CD4-positive, alpha-beta T cell treated with Interleukin-1 beta for 1 hour (primary cell): ENCODE results near the gene DGKI.
A peak's percentile ranks its signal among the peaks of the same experiment; 100 is the strongest.

Experiments used
- DNase-seq, 2 donors: peaks; one replicate each; pipeline ENCODE4 v3.0.0-alpha.2; 2020 to 2022

The DGKI gene

DNA sequence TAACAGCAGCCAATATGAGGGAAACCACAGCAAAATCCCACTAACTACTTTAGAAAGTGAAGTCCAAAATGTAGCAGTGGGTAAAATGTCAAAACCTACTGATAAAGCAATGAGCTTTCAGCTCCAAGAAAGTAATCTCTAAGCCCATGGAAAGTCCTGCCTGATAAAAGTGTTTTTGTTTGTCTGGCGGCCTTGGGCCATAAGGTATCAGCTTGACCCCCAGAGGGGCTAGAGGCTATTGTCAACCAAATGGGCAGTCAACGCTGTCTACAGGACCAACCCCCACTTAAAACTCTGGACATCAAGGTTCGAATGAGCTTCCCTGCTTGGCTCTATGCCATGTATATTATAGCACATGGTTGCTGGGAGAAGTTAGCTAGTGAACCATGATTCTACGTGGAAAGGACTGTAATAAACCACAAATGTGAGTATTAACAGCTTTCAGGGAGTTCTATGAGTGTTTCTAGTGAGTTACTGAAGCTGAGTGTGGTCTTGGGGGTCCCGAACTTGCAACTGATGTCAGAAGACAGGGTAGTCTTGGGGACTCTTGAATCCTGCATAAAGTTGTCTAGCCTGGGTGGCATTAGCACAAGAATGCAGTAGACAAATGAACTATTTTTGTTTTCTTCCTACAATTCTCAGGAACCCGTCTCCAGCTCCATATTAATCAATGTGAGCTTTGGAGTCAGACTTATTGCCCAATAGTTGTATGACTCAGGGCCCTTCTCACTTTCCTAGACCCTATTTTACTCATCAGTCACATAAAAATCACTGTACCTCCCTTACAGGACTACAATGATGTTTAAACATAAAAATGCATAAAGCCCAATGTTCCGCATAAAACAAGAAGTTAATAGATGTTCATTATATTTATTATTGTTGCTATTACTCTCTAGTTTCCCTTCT lies 164.9 kb downstream of the DGKI start:
- DNase-seq = no peak

DNA sequence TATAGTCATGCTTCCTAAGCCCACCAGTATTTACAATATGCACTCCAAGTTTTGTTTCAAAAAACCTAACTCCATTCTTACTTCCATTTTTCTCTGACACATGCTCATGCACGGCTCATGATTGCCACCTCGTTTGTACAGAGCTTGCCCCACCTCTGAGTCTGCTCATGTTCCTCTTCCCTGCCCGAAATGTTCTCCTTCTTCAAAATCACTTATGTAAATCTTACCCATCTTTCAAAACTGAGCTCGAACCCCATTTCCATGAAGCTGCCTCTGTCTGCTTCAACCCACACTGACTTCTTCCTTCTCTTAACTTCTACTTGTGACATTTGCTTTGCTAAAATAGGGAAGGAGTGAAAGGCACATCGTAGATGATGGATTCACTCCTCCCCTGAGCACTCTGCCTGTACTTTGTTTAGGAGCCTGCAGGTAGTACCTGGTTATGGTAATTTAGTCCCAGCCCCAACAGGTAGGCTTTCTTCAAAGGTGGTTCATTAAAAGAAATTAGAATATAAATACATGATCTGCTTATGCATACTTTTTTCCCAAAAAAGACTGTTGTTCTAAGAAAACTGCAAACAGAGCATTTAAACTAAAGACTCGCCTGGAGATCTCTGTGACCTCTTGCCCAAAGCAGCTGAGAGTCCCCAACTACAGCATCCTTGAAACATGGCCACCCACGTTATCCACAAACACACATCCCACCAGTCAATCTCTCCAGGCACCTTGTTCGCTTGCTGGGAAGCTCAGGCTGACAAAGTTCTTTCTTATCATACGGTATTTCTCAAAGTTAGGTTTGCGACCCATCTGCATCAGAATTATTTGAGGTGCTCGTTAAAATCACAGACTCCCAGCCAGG lies 172.0 kb downstream of the DGKI start:
- DNase-seq = no peak

DNA sequence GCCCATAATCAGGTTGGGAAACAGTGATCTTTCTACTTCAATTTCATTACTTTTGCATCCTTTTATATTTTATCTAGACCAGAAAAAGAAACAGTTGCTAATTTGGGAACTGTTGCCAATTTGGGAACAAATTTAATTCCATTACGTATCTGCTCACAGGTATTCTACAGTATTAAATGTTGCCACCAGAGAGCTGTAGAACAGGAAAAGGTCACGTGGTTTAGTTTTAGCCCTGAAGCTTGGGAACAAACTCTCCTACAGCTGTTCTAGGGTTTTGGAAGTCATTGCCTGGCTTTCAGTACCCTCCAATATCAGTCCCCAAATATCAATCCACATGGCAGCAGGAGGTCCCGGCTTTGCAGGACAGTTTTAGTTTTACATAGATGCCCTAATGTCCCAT lies 172.7 kb downstream of the DGKI start:
- DNase-seq = no peak

DNA sequence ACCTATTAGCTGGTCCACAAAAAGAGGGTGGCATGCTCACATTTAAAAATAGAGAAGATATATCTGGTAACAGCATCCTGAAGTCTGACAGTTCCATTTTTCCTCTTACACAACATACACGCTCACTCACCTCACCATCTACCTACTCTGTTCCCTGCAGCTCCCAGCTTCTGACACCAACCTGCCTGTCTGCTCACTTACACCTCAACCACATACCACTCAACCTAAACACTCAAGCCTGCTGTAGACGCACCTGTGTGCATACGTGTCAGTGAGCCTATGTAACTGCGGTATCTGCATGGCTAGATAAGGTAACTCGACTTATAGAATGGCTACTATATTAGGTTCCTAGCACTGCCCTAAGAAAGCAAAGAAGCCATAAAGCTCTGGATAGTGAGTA lies 174.9 kb downstream of the DGKI start:
- no peak for DNase-seq

DNA sequence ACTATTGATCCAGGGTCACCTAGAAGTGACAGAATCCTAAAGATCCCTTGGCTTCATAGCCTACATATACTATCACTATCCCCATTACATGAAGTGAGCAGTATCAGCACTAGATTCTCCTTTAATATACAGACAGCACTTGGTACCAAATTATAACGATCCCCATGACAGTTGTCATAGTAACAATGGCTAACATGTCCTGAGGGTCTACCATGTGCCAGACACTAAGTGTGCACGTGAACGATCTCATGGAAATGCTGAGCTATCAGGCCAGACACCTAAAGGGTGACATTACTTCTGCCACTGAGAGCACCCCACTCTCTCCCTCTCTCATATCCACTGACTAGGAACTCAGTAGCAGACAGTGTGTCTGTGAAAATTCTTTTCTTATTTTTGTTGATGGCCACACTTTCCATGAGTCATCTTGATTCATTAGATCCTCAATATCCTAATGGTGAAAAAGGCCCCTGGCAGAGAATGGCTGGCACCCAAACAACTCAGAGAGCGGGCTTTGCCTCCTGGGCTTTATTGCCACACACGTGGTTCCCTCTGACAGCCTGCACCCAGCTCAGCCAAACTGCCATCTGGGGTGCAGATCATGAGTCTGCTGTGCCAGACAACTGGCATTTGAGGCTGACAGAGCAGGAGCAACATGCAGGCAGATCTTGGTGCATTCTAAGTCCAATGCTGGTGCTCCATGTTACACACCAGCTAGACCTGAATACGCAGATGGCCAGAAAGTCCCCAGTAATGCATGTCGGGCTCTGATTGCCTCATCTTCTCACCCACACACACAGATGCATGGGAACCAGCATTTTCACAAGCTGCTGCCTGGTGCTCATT lies 176.3 kb downstream of the DGKI start:
- no peak for DNase-seq

DNA sequence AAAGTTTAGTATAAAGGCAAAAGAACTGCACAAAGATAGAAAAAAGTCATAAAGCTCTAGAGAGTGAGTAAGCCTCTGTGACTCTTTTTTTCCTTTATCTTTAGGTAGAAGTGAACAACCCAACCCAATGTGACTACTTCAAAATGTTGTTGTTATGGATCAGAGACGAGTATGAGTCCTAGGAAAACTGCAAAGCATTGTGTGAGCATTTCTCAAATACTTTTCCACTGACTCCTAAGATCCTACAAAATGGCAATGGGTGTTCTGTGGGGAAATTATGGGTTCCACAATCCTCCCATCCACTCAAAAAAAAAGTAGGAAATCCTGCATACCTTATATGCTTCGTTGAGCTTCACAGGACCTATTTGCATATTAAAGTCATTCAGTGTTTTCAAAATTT lies 177.1 kb downstream of the DGKI start:
- no peak for DNase-seq

DNA sequence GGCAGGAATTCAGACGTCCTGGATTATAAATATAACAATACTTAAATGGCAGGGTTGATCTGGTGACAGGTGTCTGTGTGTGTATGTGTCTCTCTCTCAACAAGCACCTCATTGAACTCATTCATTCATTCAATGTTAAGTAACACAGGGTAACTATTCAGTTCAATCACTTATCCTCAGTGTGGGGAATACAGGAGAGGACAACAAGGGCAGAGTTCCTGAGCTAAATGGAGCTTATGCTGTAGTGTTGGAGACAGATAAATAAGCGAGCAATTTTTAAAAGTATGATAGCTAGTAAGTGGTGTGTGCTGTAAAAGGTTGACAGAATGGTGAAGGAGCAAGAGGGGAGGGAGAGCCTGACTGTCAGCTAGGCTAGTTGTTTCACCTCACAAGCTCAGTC lies 178.4 kb downstream of the DGKI start:
- no peak for DNase-seq

DNA sequence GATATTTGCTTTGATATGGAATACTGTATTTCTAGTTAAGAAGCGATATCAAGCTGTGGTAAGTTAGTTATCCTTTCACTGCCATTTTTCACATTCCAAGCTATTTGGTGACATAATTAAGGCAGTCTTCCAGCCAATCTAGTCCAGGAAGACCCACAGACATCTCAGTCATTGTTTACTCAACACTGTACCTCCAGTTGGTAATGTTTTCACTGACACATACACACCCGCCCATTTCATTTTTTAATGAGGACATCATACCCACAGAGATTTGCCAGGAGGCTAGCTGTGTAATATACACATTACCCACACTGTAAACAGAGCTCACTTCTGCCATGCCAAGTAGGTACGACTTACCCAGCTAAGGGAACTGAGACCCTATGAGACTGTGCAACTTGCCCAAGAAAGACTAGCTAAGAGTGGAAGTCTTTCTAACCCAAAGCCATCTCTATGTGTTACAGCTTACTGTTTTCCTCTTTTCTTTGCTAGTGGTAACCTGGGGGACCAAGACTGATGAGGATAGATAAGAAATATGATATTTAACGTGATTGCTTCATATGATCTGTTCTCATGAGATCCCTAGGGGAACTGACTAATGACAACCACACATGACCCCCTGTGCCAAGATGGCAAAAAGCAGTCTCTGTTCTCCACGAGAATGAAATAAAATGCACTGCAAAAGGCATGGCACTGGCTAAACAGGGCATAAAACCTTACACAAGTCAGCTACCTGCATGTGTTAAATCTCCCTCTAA lies 179.0 kb downstream of the DGKI start:
- no peak for DNase-seq

DNA sequence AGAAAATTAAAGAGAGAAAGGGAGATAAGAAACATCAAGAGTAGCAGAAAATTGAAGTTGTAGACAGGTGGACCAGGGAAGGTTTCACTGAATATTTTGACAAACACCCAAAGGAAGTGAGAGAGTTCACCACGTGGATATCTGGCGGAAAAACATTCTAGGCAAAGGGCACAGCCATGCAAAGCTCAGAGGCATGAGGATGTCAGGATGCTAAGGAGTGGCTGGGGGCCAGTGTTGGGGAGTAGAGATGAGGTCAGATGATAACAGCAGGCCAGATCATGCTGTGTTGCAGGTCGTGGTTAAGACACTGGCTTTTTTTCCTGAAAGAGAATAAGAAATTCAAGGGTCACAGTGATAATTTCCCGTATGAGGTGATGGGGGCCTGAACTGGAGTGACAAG lies 181.9 kb downstream of the DGKI start:
- DNase-seq = no peak

DNA sequence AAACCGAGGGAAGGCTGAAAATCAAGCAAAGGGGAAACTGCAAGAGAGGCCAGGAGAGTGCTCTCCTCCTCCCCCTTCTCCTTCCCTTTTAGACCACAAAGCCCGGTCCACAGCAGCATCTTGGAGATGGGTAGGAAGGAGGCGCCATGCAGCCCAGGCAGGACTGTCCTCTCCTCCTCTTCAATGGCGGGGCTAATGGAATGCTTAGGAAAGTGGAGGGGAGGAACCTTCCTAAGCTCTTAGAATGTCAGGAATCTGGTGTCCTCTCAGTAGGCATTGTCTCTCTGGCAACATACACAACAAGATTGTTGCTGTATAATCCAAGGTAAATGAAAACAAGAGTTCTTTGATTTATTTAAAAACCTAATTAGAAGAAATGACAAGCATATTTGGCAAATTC lies 185.1 kb downstream of the DGKI start:
- DNase-seq = no peak

DNA sequence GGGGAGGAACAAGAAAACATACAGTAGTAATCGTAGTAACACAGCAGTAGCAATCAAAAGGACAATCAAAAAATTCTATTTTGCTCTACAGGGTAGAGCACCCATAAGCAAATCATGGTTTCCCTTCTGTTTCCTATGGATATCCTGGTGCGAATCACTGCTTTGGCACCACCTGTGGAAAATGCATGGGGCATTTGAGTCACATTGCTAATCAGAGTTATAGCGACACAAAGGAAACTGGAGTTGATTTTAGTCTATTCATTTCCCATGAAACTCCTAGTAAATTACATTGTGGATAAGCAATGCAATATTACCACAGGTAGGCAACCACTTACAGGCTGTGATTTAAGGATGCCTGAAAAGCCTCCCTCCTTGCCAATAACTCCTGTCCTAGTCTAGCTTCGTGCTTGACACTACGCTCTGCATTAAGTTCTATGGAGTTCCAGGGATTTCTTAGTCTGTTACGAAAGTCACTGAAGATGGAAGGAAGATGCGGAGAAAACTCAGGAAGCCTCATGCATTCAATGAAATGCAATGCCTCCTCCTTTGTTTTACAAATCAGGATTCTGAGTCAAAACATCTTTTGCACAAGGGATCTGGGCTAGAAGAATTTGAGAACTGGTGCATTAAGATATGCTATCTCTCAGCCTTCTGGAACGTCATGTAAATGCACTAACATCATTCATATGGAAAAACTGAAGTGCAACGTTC lies 188.4 kb downstream of the DGKI start:
- no peak for DNase-seq

DNA sequence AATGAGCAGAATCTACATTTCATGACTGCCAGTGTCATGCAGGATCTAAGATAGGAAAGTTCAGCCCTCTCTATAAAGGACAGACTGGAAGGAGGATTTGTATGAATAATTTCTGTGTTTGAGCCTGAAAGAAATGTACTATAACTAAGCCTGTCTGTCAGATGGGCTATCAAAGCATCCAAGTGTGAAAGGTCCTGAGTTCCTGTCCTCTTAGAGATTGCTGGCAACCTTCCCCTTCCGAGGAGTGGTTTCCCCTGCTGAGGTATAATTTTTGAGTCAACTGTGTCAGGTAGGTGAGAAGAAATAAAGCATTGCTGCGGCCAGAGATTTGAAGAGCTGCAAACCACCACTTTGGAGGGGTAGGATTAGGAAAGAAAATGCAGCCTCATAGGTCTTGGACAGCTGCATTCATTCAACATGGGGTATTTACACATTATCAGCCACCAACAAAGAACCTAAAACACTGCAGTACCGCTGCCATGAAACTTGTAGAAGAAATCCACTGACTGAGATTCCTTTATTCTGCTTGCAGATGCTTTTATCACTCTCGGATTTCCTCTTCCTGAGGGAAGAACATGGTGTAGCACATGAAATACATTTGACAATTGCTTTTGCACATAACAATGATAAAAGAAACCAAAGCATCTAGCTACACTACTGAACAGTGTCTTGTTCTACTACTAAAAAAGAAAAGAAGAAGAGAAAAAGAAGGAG lies 189.1 kb downstream of the DGKI start:
- DNase-seq = no peak

DNA sequence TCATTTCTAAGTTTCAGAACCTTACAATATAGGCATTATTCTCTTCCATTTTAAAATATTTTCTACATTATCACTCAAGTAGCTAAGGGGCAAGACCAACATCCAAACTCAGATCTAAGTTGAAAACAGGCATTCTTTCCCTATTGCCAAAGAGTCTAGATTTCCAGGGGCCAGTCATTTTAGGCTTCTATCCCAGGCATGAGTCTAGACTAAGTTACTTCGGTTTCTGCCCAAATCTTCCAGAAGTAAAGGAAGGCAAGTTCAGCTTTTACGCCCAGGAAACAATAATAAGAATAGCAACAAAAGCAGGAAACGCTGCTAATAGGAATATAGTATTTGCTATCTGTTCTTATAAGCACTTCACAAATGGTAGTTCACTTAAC lies 189.9 kb downstream of the DGKI start:
- no peak for DNase-seq

DNA sequence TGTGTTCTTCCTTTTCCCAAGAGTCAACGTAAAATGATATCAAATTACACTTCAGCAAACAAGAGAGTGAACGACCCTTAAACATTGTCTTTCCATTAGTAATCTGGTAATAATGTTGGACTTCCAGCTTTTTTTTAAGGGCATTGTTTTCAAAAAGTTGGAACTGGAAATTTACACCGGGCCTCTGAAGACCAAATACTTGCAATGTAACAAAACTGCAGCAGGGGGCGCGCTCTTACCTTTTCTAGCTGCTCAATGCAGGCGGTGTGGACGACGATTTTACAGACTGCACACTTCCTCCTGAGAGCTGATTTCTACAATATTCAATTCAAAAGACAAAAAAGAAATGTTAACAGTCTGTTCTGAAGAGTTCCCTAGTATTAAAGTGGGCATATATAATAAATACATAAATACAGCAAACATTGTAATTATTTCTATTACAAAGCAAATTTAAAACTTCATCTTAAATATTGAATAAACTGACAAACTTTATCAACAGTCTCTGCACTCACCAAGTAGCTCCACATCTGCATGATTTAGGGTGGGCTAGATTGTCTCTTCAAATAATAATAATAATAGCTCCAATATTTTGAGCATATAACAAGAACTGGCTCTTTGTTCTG lies 190.4 kb downstream of the DGKI start:
- peak; percentile 43 to 46 for DNase-seq

DNA sequence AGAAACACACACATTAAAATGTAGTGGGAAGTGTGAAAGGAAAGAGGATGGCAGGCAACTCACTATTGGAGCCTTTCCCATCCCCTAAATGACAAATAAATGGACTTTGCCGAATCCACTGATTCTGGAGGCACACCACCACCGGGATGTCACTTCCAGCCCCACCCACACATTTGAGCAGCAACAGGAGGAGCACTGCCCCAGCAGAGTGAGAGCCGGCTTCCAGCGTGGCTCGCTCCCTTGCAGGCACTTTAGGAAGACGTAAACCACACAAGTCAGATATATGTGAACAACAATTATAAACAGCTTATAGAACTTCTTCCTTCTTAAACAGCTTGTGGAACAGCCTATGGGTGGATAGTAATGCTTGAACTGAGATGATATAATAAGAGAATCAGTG lies 191.0 kb downstream of the DGKI start:
- no peak for DNase-seq

DNA sequence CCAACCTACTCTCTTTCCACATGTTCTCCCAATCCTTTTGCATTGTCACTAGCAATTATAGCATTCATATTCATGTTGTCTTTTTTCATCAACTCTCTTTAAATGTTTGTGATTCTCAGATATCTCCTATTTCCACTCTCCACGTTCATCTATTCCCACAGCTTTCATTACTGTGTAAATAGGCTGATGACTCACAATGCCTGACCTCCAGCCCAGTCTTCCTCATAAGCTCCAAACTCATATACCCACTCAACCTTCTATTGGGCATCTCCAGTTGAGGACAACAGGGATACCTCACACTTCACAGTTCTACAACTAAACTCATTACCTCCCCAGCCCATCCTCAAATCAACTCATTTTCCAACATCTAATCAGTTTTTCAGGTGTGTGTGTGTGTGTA lies 194.1 kb downstream of the DGKI start:
- DNase-seq = no peak

DNA sequence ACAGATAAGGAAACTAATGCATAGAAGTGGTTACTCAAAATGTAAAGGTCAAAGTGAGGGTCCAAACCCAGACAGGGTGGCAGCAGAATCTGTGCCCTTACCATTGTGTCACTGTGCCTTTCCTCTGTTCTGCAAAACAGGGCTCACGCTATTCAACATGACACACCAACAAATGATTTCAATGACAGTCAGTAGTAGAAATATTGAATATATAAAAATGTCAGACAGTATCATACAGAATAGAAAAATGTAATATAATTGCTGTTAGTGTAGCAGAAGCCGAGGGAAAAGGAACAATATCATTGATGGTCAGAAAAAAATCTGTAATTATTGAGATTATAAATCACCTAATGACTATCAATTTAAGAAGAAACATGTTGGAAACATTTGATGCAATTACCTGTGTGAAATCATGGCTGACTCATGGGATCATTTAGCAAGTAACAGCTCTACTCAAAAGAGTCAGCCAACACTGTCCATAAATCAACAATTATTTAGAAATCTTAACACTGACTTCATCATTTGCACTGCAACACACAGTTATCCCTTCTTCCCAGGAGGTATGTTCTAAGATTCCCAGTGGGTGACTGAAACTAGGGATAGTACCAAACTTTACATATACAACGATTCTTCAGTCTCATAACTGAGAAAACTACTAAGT lies 198.7 kb downstream of the DGKI start:
- no peak for DNase-seq

DNA sequence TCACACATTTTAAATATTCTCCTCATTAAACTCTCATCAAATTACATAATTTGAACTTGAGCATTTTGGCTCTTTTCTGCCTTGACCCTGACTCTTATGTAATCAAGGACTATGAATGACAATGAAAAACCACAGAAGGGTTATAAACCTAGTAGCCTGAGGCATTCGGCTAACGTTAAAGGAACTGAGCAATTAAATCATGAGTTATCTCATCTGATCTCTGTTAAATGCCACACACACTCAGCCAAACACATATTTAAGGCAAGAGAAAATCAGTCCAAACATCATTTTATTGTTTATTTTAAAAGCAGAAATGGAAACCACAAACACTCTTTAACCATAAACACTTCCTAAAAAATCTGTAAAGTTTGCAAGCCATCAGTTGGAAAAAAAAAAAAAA lies 204.3 kb downstream of the DGKI start:
- no peak for DNase-seq

DNA sequence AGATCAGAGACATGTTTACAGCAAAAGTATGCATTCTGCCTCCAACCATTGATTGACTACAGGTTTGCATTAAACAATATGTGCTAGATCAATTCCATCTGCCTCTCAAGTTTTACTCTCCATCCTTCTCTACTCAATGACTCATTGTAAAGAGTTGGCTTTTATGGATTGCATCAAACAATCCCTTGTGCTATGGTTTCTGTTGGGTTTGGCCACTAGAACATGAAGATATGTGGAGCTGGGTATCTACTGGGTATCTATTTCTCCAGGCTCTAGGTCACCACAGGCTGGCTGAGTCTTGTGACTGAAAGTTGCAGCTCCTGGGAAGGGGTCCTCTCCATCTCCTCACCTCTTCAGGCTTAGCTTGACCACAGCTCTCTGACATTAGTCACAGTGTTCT lies 204.7 kb downstream of the DGKI start:
- DNase-seq = no peak

DNA sequence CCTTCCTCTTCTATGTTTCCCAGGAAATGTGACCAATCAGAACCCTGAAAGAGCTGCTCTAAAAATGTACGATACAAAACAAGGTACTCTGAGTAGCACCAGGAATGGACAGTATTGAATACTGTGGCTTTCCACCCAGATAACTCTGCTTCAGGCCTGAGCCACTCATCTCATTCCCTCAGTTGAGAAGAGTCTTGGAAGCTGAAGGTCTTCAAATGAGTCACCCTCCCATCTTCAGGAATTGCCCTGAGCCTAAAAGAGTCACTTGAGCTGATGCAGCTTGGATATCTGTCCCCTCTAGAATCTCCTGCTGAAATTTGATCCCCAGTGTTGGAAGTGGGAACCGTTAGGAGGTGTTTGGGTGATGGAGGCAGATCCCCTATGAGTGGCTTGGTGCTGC lies 210.4 kb downstream of the DGKI start:
- DNase-seq = no peak
